ENCODE data around the gene LYRM9. TPM values are rescaled to one million over a fixed set of nuclear protein-coding genes. Genes with fewer than 3 reads are reported as not detected.

LYRM9 gene
- total RNA-seq, 4 donors from 2014 or later: 14.0 to 33.5 (median 22.8) TPM

DNA sequence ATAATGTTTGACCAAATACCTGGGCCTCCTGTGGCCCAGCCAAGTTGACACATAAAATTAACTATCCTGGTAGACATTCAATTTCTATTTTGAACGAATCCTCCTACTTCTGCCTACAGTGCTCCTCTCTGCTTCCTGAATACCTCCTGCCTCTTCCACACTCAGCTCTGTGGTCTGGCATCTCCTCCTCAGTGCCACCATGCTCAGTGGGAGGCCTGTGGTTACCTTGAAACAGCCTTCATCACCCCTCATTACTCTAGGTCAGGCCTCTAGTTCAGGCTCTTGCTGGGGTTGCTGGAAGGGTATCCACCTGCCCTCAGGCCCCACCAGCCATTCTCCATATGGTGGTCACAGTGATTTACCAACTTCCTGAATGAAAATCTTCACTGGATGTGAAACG, 5.1 kb downstream of the LYRM9 start:
- TF ChIP-seq, protein P1, sequence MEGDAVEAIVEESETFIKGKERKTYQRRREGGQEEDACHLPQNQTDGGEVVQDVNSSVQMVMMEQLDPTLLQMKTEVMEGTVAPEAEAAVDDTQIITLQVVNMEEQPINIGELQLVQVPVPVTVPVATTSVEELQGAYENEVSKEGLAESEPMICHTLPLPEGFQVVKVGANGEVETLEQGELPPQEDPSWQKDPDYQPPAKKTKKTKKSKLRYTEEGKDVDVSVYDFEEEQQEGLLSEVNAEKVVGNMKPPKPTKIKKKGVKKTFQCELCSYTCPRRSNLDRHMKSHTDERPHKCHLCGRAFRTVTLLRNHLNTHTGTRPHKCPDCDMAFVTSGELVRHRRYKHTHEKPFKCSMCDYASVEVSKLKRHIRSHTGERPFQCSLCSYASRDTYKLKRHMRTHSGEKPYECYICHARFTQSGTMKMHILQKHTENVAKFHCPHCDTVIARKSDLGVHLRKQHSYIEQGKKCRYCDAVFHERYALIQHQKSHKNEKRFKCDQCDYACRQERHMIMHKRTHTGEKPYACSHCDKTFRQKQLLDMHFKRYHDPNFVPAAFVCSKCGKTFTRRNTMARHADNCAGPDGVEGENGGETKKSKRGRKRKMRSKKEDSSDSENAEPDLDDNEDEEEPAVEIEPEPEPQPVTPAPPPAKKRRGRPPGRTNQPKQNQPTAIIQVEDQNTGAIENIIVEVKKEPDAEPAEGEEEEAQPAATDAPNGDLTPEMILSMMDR (IDR thresholded peaks at IDR 0.05; ENCODE audit: low read depth): no peak

DNA sequence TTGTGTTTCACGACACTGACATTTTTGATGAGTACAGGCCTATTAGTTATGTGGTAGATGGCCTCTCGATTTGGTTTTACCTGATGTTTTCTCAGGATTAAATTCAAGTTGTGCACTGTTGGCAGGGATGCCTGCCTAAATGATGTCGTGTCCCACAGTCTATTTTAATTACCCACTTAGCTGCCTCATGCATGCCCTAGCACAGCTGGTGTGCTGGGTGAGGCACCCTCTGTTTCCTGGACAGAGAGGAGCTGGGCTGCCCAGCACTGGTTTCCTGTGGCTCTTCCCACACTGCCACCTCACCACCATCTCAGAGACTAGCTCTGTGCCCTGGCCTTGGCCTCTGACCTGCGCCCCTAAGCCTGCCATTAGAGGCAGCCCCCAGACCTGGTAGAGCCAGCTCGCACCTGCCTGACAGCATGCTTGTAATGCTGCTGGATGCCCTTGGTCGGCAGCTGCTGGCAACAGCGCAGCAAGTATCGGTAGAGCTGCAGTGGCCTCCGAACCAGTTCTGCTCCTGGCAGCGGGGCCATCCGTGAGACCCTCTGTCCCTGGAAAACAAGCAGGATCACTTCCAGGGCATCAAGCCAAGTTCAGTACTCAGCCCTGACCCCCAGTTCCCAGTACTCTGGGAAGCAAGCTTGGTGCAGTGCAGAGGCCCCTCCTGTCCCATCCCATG, 10.9 kb downstream of the LYRM9 start:
- TF ChIP-seq, protein P1 (IDR thresholded peaks at IDR 0.05; ENCODE audit: low read depth): no peak

DNA sequence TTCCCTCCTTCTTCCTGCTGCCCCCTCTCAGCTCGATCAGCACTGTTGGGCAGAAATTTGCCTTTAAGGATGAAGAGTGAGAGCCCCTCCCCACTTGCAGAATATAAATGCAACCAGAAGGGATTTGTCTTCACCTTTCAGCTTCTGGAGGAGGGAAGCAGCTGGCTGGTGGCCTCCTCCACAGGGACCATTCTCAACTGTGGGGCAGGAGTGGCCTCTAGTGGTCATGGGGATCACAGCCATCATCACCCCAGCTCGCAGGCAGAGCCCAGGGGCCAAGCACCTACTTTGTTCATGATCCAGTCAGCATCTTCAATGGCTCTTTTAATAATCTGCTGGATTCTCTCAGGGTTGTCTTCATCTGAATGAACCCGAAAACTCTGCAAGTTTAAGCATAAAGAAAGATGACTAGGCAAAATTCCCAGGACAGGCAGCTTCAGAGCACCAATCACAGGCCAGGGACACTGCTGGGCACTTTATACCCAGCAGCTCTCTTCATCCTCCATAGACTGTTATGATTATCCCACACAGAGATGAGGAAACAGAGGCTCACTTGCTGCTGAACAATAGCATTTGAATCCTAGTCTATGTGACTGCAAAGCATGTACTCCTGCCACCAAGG, 13.1 kb downstream of the LYRM9 start:
- TF ChIP-seq, protein P1 (IDR thresholded peaks at IDR 0.05; ENCODE audit: low read depth): no peak

DNA sequence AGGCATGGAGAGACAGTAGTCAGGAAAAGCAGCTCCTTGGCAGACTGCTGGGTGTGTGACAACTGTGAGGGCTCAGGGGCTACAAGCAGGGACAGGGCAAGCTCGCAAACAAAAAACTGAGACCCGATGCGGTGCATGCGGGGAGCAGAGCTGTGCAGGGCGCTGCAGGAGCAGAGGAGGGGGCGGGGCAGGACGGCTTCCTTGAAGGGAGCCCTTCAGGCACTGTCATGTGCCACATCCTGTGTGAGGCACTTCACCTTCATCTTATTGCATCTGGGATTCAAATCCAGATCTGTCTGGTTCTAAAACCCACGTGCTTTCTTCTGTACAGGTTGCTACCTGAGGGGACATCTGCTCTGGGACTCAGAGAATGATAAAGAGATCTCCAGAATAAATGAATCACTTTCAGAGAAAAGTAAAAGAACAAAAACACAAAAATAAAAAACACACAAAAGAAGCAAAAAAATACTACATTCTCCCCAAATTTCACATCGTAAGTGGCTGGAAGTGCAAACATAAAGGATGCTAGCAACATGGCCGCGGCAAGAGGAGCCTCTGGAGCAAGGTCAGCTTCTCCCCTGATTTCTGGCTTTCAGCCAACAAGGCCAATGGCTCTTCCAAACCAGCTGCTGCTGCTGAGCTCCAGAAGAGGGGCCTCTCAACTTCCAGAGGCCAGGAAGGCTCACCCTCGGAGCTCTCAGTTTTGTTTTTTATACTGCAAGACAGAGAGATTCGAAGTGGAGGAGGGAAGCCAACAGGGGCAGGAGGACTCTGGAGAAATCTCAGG, 14.2 kb downstream of the LYRM9 start:
- TF ChIP-seq, protein P1 (IDR thresholded peaks at IDR 0.05; ENCODE audit: low read depth): no peak

DNA sequence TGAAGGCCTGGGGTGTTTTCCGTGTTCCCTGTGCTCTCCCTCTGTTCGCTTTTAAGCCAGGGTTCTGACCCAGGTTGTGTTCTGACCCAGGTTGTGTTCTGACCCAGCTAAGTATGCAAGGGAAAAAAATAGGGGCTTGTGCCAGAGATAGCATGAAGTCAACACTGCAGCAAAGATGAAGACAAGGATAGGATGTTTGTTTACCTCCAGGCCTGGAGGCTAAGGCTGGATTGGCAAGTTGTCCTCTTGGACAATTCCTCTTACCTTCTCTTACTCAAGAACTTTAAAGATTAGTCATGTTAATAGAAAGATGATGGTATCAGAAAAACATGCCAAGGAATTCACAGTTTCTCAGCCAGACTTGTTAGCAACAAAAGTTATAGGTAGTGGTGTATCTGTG, 19.4 kb downstream of the LYRM9 start:
- TF ChIP-seq, protein P1 (IDR thresholded peaks at IDR 0.05; ENCODE audit: low read depth): no peak

DNA sequence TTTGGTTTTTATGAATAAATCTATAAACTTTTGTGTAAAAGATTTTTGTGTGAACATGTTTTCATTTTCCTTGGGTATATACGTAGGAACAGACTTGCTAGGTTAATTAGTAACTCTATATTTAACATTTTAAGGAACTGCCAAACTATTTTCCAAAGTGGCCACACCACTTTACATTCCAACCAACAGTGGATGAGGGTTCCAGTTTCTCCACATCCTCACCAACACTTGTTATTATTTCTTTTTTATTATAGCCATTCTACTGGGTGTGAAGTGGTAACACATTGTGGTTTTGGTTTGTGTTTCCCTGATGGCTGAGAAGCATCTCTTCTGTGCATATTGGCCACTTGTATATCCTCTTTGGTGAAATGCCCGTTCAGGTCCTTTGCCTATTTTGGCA, 20.0 kb downstream of the LYRM9 start:
- TF ChIP-seq, protein P1 (IDR thresholded peaks at IDR 0.05; ENCODE audit: low read depth): no peak

DNA sequence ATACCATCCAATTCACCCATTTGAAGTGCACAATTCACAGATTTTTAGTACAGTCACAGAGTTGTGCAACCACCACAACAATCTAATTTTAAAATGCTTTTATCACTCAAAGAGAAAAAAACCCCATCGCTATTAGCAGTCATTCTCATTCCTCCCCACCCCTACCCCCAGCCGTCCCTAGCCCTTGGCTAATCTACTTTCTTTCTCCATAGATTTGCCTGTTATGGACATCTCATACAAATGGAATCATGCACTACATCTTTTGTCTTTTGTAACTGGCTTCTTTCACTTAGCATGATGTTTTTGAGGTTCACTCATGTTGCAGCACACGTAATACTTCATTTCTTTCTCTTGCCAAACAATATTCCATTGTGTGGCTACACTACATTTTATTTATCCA, 20.4 kb downstream of the LYRM9 start:
- TF ChIP-seq, protein P1 (IDR thresholded peaks at IDR 0.05; ENCODE audit: low read depth): no peak
